Stomach (tissue), 4 donors: ENCODE results near the gene ZFP69.

ENCODE experiments used
- POLR2A ChIP-seq, 4 donors: fragments of 450-650 bp; IDR thresholded peaks; one replicate each; pipeline ENCODE4 v1.6.1; 2016; ENCODE audit warnings: antibody characterized with exemption in 4 of 4, control low read depth in 2 of 4, mild to moderate bottlenecking in 1 of 4, moderate library complexity in 1 of 4
- POLR2AphosphoS5 ChIP-seq, 3 donors: sonication (generic); formaldehyde crosslinking; IDR thresholded peaks; one replicate each; pipeline ENCODE4 v1.6.1; 2016; ENCODE audit warnings: antibody characterized with exemption in 3 of 3
- TF ChIP-seq, protein P1 (sequence below), 7 experiments: fragments of 450-650 bp in 4 of 7; fragments of 200-600 bp in 3 of 7; sonication (generic) in 3 of 7; IDR thresholded peaks; one replicate each; pipeline ENCODE4 v1.5.1; 2016 to 2019; ENCODE audit warnings: antibody characterized with exemption in 7 of 7, control low read depth in 2 of 7, mild to moderate bottlenecking in 1 of 7

GRCh38 chr1:40449684-40450494 is 27.2 kb upstream of the ZFP69 start, which contains the start of gene ZFP69B:
- TF ChIP-seq, protein P1, sequence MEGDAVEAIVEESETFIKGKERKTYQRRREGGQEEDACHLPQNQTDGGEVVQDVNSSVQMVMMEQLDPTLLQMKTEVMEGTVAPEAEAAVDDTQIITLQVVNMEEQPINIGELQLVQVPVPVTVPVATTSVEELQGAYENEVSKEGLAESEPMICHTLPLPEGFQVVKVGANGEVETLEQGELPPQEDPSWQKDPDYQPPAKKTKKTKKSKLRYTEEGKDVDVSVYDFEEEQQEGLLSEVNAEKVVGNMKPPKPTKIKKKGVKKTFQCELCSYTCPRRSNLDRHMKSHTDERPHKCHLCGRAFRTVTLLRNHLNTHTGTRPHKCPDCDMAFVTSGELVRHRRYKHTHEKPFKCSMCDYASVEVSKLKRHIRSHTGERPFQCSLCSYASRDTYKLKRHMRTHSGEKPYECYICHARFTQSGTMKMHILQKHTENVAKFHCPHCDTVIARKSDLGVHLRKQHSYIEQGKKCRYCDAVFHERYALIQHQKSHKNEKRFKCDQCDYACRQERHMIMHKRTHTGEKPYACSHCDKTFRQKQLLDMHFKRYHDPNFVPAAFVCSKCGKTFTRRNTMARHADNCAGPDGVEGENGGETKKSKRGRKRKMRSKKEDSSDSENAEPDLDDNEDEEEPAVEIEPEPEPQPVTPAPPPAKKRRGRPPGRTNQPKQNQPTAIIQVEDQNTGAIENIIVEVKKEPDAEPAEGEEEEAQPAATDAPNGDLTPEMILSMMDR (IDR thresholded peaks at IDR 0.05), result peak in 1 of 7 experiments; percentile 9
- no peak for TF ChIP-seq POLR2A (IDR thresholded peaks at IDR 0.05)
- TF ChIP-seq POLR2AphosphoS5 (IDR thresholded peaks at IDR 0.05), result peak; percentile 57 to 88 (median 71)
